Adrenal gland (tissue), 5 donors: ENCODE results near the gene CROCC.
"Not testable (repeated sequence)": the region's sequence is repeated elsewhere in the genome, so short reads cannot be mapped to it uniquely, and the experiment has no call there.

Source experiments
- POLR2A ChIP-seq, 2 donors: fragments of 450-650 bp; IDR thresholded peaks; one replicate each; pipeline ENCODE4 v1.6.1; 2017; ENCODE audit warnings: antibody characterized with exemption in 2 of 2, mild to moderate bottlenecking in 2 of 2, moderate library complexity in 1 of 2
- TF ChIP-seq, protein P1 (sequence below), 6 experiments: fragments of 450-650 bp in 4 of 6; fragments of 200-600 bp in 2 of 6; sonication (generic) in 1 of 6; IDR thresholded peaks; 1 replicate in 5 of 6; 2 replicates in 1 of 6; pipeline versions ENCODE4 v1.5.1 to v1.8.0; 2016 to 2021; ENCODE audit warnings: antibody characterized with exemption in 6 of 6, mild to moderate bottlenecking in 2 of 6, moderate library complexity in 1 of 6
- donor health status: DM: no; HTN: no; CAD: no.

DNA sequence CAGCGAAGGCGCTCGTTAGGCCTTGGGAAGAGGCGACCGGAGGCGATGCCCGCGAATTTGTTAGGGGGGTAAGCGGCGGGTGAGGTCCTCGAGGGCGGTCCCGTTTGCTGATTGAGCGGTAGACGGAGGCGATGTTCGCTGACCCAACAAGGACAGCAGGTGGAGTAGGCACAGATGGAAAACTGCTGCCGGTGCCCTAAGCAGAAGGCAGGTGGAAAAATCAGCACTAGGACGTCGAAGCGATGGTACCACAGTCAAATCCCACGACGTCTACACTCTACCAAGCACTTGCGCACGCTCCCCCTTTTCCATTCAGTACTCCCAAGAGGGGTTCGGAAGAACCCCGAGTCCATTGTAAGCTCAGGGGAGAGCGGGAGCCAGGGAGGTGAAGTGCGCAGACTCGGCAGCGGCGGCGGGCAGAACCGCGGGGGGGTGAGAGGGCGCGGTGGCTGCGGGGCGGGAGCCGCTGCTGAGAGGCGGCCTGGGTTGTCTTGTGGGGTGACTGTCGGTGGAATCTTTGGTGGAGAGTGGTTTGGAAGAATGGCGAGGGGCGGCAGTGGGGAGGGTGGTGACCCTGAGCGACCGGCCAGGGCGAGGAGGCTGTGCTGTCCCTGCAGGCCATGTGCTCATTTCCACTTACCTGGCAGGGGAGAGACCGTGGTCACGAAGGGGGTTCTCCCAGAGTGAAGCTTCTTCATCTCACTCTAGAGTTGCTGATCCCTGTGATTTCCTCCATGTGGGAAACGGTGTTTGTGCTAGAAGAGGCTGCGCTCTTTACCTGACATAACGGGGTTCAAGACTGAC, 48.5 kb upstream of the CROCC start:
- TF ChIP-seq, protein P1, sequence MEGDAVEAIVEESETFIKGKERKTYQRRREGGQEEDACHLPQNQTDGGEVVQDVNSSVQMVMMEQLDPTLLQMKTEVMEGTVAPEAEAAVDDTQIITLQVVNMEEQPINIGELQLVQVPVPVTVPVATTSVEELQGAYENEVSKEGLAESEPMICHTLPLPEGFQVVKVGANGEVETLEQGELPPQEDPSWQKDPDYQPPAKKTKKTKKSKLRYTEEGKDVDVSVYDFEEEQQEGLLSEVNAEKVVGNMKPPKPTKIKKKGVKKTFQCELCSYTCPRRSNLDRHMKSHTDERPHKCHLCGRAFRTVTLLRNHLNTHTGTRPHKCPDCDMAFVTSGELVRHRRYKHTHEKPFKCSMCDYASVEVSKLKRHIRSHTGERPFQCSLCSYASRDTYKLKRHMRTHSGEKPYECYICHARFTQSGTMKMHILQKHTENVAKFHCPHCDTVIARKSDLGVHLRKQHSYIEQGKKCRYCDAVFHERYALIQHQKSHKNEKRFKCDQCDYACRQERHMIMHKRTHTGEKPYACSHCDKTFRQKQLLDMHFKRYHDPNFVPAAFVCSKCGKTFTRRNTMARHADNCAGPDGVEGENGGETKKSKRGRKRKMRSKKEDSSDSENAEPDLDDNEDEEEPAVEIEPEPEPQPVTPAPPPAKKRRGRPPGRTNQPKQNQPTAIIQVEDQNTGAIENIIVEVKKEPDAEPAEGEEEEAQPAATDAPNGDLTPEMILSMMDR (IDR thresholded peaks at IDR 0.05): not testable (repeated sequence)
- not testable (repeated sequence) for TF ChIP-seq POLR2A (IDR thresholded peaks at IDR 0.05)
